Left renal pelvis (tissue), 4 donors: ENCODE results near the gene PRICKLE2. TPM values are rescaled to one million over a fixed set of nuclear protein-coding genes. Genes with fewer than 3 reads are reported as not detected.

Source experiments
- DNase-seq, 4 donors: peaks; one replicate each; pipeline ENCODE4 v3.0.0-alpha.2; 2013; ENCODE audit warnings: low read depth in 4 of 4, low spot score in 3 of 4
- polyA plus RNA-seq, 4 donors: library from polyadenylated mRNA; unstranded; fragments of 120-200 nt; gene quantifications; one replicate each; pipeline ENCODE4 v1.2.1, GENCODE V29; 2013; ENCODE audit not compliant: insufficient read length in 4 of 4

PRICKLE2 gene
- polyA plus RNA-seq, 4 donors, result 19.3 to 20.8 (median 20.0) TPM

DNA sequence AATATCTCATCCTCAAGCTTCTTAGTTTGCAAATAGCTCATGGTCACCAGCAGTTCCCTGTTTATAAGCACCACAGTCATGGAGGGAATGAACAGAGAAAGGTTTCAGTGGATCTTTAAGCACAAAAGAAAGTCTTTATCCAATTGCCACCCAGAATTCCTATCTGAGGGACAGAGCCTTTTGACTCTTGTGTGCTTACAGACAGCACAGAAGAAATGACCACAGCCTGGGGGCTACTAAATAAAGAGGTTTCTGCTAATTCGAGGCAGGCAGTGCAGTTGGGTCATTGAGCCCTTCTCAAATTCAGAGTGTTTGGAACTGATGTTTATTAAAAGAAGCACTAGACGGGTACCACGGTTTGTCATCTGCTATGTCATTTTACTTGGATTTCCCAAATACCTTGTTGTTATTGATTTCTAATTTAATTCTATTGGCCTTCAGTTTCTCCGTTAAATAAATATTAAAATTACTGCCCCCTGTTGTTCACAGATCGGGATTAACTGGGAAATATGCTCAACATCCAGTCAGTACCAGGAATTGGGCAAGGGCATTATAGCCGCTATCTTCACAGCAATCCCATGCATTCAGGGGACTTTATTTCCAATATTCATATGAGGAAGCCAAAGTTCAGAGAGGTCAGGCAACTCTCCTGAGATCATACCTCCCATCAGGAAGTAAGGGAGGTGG lies 3.6 kb downstream of the PRICKLE2 start:
- no peak for DNase-seq

GRCh38 chr3:64220161-64220914 lies 4.9 kb downstream of the PRICKLE2 start:
- DNase-seq, result no peak

DNA sequence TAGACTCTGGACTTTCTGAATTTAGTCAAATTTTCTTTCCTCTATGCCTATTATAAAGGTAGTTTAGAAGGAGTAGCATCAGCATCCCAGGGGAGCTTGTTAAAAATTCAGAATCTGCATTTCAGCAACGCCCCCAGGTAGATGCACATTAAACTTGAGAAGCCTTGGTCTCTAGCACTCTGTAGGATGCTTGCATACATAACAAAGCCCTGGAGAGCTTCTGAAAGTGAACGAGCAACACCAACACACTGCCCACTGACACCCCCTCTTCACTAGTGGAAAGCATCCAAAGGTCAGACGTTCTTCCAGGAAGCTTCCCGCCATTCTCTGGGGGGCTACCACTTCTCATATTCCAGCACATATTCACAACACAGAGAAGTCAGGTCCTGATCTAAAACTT lies 6.5 kb downstream of the PRICKLE2 start:
- DNase-seq, result no peak

DNA sequence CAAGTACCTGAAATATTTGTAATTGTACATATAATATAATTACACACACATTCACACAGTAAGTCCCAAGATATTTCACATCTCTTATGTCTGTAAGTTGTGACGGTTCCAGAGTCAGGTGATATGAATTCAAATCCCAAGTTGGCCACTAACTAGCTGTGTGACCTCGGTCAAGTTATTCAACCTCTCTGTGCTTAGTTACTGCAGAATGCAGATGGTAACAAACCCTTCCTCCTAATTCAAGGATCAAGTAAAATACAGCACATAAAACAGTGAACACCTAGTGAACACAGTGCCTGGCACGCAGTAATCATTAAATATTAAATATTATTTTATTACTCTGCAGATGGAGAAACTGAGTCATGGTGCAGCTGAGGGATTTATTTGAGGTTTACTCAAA lies 6.9 kb downstream of the PRICKLE2 start:
- no peak for DNase-seq

- DNase-seq, result no peak
Observed at GRCh38 chr3:64216274-64217147, 8.8 kb downstream of the PRICKLE2 start.

DNA sequence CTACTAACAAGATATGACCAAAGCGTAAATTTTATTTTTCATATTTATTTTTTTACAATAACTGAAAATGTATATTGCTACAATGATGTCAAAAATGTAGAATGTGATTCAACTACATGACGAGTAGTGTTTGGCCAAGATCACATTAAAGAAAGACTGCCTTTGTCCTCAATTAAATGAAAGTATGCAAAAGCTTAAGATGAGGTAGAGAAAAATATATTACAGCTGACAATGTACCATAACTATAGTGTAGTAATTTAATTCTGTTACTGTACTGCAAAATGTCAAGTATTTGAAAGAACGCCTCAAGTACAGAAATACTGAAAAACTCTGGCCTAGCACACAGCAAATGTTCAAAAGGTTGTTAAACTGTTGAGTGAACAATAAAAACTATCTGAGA lies 9.7 kb downstream of the PRICKLE2 start:
- no peak for DNase-seq

GRCh38 chr3:64215103-64215502 lies 10.2 kb downstream of the PRICKLE2 start:
- no peak for DNase-seq

- no peak for DNase-seq
Observed at GRCh38 chr3:64214381-64215018, 10.8 kb downstream of the PRICKLE2 start.

GRCh38 chr3:64213962-64214379 lies 11.3 kb downstream of the PRICKLE2 start:
- DNase-seq, result no peak

- DNase-seq, result no peak
Observed at GRCh38 chr3:64213224-64213878, 11.9 kb downstream of the PRICKLE2 start.

DNA sequence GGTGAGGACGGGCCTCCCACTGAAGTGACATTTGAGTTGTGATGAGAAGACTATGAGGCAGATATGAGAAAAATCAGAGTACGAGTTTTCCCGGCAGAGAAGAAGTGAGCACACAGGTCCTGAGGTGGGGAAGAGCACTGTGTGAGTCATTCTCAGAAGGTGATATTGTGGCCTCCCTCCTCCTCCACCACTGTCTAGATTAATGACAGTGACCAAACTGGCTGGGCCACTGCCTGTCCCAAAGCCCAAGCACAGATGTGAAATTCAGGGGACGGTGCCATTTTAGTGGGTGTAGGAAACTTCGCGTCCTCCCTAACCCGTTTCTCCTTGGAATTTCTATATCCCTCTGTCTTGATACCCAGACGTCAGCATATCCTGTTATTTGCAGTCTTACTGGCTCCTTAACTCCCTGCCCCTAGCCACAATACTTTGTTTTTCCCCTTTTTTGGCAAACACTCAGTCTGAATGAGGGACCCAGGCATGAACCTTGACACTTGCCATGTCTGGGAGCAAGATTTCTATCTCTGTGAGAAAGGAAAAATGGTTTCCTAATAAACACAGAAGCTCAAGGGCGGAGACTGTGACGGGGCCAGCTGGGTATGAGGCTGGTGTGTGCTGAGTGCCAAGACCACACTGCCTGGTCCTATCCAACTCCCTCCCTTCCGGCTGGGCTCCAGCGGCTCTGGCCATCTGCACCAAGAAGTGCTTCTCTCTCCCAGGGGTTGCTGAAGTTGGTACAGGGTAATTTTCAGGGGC lies 15.2 kb downstream of the PRICKLE2 start:
- no peak for DNase-seq

GRCh38 chr3:64207289-64208080 lies 17.8 kb downstream of the PRICKLE2 start:
- no peak for DNase-seq

DNA sequence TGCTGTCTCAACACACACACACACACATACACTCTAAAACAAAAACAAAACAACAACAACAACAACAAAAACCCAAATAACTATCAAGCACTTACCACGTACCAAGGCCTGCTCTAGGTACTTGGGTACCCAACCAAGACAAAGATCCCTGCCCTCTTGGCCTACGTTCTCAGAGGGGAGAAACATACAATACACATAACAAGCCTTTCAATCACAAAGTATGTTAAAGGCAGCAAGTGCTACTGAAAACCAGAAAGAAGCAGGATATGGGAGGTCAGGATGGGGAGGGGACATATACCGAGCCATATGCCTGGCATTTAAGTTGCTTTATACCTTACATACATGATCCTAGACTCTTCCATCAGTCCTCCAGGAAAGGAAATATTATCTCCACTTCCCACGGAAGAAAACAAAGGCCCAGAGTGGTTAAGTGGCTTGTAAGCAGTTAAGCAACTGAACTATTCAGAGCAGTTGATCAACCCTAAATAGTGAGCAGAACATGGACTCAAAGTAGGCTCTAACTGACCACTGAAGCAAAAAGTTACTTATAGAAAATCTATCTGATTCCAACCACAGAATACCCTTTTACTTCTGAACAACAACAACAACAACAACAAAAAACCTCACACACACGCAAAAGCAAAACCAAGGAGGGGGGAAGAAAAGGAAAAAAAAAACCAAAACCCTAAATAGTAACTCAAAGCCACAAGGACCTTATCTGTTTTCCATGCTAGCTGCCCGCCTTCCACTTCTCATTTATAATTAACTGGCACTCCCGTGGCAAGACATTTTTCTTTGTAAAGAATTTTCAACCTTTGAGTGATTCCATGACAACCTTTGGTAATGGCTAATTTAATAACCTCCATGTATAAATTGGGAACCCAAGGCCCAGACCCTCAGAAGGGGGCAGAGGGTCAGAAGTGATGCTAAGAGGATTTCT lies 21.0 kb downstream of the PRICKLE2 start:
- DNase-seq, result no peak

GRCh38 chr3:64203216-64203615 lies 22.1 kb downstream of the PRICKLE2 start:
- DNase-seq, result no peak

DNA sequence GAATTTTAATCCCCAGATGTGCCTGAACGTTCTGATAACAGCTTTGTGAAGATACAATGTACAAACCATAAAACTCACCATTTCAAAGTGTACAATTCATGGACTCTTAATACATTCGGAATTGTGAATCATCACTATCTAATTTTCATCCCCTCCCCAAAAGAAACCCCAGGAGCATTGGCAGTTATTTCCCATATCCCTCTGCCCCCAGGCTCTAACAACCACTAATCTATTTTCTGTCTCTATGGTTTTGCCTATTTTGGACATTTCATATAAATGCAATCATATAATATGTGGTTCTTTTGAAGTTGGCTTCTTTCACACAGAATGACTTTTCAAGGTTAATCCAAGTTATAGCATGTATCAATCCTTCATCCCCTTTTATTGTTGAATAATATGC lies 25.3 kb downstream of the PRICKLE2 start:
- no peak for DNase-seq

- no peak for DNase-seq
Observed at GRCh38 chr3:64196236-64196929, 28.9 kb downstream of the PRICKLE2 start.

DNA sequence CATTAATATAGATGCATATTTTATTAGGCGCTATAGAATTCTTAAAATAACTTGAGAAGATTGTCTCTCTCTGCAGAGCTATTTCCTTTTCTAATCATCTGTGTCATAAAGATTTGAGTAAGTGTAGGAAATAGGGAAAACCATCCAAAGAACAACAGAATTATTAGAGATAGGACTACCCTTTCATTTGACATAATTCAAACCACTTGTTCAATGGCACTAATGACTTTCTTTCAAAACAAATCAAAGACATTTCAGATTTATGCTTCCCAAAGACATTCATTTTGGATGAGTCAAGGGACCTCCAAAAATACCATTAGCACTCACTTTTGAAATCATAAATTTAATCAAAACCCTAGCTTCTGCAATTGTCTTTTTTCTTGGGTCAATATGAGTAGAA lies 29.5 kb downstream of the PRICKLE2 start:
- DNase-seq, result no peak
